ENCODE data around the gene MRPL16. TPM values are rescaled to one million over a fixed set of nuclear protein-coding genes. Genes with fewer than 3 reads are reported as not detected.

MRPL16 gene
- total and polyA plus RNA-seq, 2 of the 4 experiments (the other 2 are of a cell fraction), result 43.9 to 71.3 TPM

DNA sequence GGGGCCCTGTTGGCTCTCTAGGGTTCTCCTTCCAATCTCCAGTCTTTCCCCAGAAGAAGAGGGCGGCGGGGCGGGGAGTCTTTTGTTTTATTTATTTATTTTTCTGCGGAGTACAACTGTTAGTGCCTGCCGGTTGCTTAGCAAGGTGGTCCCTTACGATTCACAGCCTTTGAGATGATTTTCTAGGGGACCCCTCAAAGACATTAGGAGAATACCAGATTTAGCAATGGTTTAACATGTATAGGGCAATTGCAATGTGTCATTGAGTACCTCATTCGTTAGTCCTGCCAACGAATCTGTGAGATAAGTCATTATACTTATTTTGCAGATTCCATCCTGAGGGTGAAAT, 307 bp upstream of the MRPL16 start:
- Histone ChIP-seq H4K20me1 (ENCODE audit: insufficient read depth, low read length) (no peaks in the 10 kb centered on the region), H3K79me1 (ENCODE audit: low read depth in 1 of 2, low read length in 2 of 2) (peaks cover 0 to 14% of the 10 kb centered on the region in 2 experiments; a peak in 3 of 4 replicates), H2BK15ac (ENCODE audit: low read depth, low read length) (no peak overlapping the region), H3K4me1 (ENCODE audit: control insufficient read depth, insufficient read depth, low read length) (peaks cover 3% of the 10 kb centered on the region; the same call in 1 of the 2 replicates), H3K9me3 (ENCODE audit: control insufficient read depth, insufficient read depth, low read length) (no peaks in the 10 kb centered on the region), H2AK5ac (ENCODE audit: low read depth, low read length) (no peak overlapping the region), H3K4me3 (ENCODE audit: insufficient read depth, low read depth, low read length) (peak overlapping the region; percentile 98), H4K5ac (ENCODE audit: low read depth, low read length) (peak overlapping the region; percentile 92), H3K9me1 (ENCODE audit: insufficient read depth, low read length) (no peaks in the 10 kb centered on the region; the same call in 1 of the 2 replicates), H3K56ac (ENCODE audit: extremely low read depth, insufficient read depth, low read length) (peak overlapping the region; percentile 11; the same call in 1 of the 2 replicates), H3K27ac (ENCODE audit: insufficient read depth, low read length) (peak overlapping the region; percentile 32; the same call in 1 of the 2 replicates), H3K18ac (ENCODE audit: low read depth, low read length) (peak overlapping the region; percentile 25; the same call in 1 of the 2 replicates), H2AK9ac (replicated peaks; ENCODE audit: low read depth, low read length, poor library complexity) (peak overlapping the region; percentile 94), H4K8ac (ENCODE audit: low read depth in 2 of 2, low read length in 2 of 2) (peak overlapping the region; percentile 95 to 98), H3K4ac (ENCODE audit: low read depth, low read length) (peak overlapping the region; percentile 12; the same call in 1 of the 2 replicates), H3K9ac (ENCODE audit: low read depth, low read length) (peak overlapping the region; percentile 33; the same call in 1 of the 2 replicates), H2BK20ac (ENCODE audit: low read depth, low read length) (no peak overlapping the region), H3K14ac (replicated peaks; ENCODE audit: low read depth, low read length) (peak overlapping the region; percentile 39; the same call in 1 of the 2 replicates), H3K4me2 (ENCODE audit: low read depth, low read length) (peak overlapping the region; percentile 76), H2AFZ (replicated peaks; ENCODE audit: low read length, poor library complexity) (peak overlapping the region; percentile 99), H3K36me3 (ENCODE audit: control insufficient read depth, insufficient read depth, low read length) (peaks cover 11% of the 10 kb centered on the region), H3K23ac (ENCODE audit: low read depth, low read length) (no peak overlapping the region), H2BK120ac (ENCODE audit: low read depth, low read length) (peak overlapping the region; percentile 20; the same call in 1 of the 2 replicates), H4K91ac (ENCODE audit: insufficient read depth, low read depth, low read length) (peak overlapping the region; percentile 14; the same call in 1 of the 2 replicates), H3K27me3 (ENCODE audit: control insufficient read depth, insufficient read depth, low read length) (no peaks in the 10 kb centered on the region), H2BK5ac (ENCODE audit: low read depth, low read length, poor library complexity, severe bottlenecking) (peak overlapping the region; percentile 16)
- POLR2A ChIA-PET (ENCODE audit: unreplicated experiment), result no interaction called here
- TF ChIP-seq FOS (IDR thresholded peaks at IDR 0.05; ENCODE audit: low read depth, low read length), result no peak
- TF ChIP-seq CEBPB (IDR thresholded peaks at IDR 0.05; ENCODE audit: low read depth, low read length), result no peak
- no peak for TF ChIP-seq BHLHE40 (IDR thresholded peaks at IDR 0.05; ENCODE audit: low read depth, low read length)
- TF ChIP-seq SMC3 (IDR thresholded peaks at IDR 0.05; ENCODE audit: low read depth, low read length), result no peak
- TF ChIP-seq CHD1 (IDR thresholded peaks at IDR 0.05; ENCODE audit: low read depth, low read length), result no peak
- TF ChIP-seq RAD21 (IDR thresholded peaks at IDR 0.05; ENCODE audit: low read length), result no peak
- TF ChIP-seq, protein P1, sequence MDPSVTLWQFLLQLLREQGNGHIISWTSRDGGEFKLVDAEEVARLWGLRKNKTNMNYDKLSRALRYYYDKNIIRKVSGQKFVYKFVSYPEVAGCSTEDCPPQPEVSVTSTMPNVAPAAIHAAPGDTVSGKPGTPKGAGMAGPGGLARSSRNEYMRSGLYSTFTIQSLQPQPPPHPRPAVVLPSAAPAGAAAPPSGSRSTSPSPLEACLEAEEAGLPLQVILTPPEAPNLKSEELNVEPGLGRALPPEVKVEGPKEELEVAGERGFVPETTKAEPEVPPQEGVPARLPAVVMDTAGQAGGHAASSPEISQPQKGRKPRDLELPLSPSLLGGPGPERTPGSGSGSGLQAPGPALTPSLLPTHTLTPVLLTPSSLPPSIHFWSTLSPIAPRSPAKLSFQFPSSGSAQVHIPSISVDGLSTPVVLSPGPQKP (IDR thresholded peaks at IDR 0.05; ENCODE audit: borderline replicate concordance, low read depth, low read length), result no peak
- TF ChIP-seq POLR2A (IDR thresholded peaks at IDR 0.05; ENCODE audit: low read depth, low read length), result no peak
- 20% methylated on average over 1 of the region's 8 CpGs; no CpG with 5 or more reads in 1 of the 2 experiments for WGBS, 2 experiments (ENCODE audit: extremely low coverage in 2 of 2, insufficient read length in 1 of 2)
- ATAC-seq (ENCODE audit: low read depth), result no peak
- no TSS peak for BruUV-seq (replicated peaks)
- no peak for DNase-seq
- in situ Hi-C loops (cut with MboI; ENCODE audit: low sequenced_read_pairs), result no loop called here
- dilution Hi-C loops (cut with HindIII; ENCODE audit: low sequenced_read_pairs, unreplicated experiment), result no loop called here
- CTCF ChIA-PET, result no interaction called here
- intact Hi-C loops (cut with micrococcal nuclease), result loop anchor here (2.0 kb wide), 1 partner anchor 56 kb away; the partner anchor contains the start of gene STX3

Data from IMR-90 (cell line).